Keratinocyte (primary cell): ENCODE measurements around the gene ATP1A3.

Experiments used
- CTCF ChIP-seq, 3 experiments: IDR thresholded peaks in 1 of 3; conservative IDR thresholded peaks in 1 of 3; optimal IDR thresholded peaks in 1 of 3; 2 replicates in 2 of 3; 3 replicates in 1 of 3; pipeline versions ENCODE3 to v1.5.1; 2011; ENCODE audit warnings: low read length in 3 of 3, mild to moderate bottlenecking in 3 of 3, moderate library complexity in 2 of 3, control low read depth in 1 of 3, inconsistent platforms in 1 of 3; ENCODE audit not compliant: insufficient read depth in 2 of 3; ENCODE audit errors: extremely low read depth in 1 of 3
- EZH2 ChIP-seq: IDR thresholded peaks from one replicate; pipeline ENCODE4 v1.6.1; 2012; ENCODE audit warnings: inconsistent platforms, mild to moderate bottlenecking, low read length, moderate library complexity

DNA sequence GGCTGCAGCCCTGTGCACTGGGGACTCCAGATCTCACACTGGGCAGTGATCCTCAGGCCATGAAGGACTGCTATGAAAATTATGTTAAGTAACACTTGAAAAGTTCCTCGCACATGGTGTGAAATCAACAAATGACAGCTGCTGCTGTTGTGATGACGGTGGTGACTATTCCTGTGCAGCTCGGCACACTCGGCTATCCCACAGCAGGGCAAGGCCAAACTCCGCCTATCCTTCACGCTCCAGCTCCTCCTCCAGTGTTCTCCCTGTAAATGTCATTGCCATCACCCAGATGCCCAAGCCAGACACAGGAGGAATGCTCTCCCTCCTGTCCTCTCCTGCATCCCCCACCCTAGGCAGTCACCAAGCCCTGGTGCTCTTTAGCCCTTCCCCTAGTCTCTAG, 44.6 kb upstream of the ATP1A3 start:
- TF ChIP-seq CTCF (optimal IDR thresholded peaks at IDR 0.05 in 1 of 3, IDR thresholded peaks at IDR 0.05 in 1 of 3, conservative IDR thresholded peaks at IDR 0.05 in 1 of 3; ENCODE audit: extremely low read depth in 1 of 3, insufficient read depth in 2 of 3, low read length in 3 of 3) (no peak), EZH2 (no peak)
